M059J (cell line): ENCODE results near the gene SSU72. TPM values are rescaled to one million over a fixed set of nuclear protein-coding genes. Genes with fewer than 3 reads are reported as not detected.

Experiments used
- DNase-seq: peaks from one replicate; pipeline ENCODE4 v3.0.0-alpha.2; 2012; ENCODE audit warnings: low read depth
- total RNA-seq: library from RNA; depleted of rRNA; stranded (reverse); fragments of >200 nt; shearing (Covaris generic); gene quantifications from 2 replicates; pipeline ENCODE4 v1.2.3, GENCODE V29; 2014; rRNA removed

The SSU72 gene
- 69.3 and 96.9 TPM in 2 replicates for total RNA-seq

GRCh38 chr1:1574721-1575537, at the start of gene SSU72:
Gene SSU72 (minus strand): TSS chr1:1574863. CDS start chr1:1574557, 306 bp downstream.
- peak; percentile 89 for DNase-seq

DNA sequence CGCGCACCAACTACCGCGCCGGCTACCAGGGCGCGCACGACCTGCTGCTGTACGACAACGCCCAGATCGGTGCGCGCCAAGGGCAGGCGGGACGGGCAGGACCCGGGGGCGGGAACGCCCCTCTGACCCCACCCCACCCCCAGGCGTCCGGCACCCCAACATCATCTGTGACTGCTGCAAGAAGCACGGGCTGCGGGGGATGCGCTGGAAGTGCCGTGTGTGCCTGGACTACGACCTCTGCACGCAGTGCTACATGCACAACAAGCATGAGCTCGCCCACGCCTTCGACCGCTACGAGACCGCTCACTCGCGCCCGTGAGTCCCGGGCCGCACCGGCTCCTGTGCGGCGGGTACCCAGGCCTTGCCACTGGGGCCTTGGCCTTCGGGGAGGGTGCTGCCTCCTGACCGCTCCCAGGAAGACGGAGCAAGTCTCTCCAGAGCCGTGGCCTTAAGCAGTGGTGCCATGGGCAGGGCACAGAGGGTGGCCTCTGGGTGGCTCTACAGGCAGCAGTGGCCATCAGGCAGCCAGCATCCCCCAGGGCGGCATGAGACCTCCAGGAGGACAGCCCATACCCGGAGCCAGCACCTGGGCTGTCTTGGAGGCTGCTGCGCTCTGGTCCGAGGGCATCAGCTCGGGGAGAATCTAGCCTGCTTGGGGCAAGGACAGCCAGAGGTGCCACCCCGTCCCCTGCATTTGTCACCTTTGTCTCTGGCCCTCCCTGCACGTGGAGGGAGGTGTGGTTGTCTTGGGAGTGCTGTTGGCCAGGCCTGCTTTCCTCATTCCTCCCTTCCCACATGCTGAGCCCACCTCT, 49.2 kb upstream of the SSU72 start:
- DNase-seq, result no peak

- no peak for DNase-seq
Measured at GRCh38 chr1:1623181-1623630, 48.5 kb upstream of the SSU72 start.

DNA sequence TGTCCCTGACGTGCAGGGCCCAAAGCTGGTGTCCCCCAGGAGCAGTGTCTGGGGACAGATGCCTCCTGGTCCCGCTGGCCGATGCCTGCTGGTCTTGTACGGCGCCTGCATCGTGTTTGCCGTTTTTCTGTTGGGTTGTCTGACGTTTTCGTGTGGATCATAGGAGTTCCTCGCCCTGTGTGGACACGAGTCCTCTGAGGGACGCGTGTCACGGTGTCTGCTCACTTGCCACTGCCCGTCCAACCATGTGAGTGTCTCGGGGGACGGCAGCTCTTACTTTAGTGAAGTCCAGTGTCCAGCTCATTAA, 48.1 kb upstream of the SSU72 start:
- no peak for DNase-seq

DNA sequence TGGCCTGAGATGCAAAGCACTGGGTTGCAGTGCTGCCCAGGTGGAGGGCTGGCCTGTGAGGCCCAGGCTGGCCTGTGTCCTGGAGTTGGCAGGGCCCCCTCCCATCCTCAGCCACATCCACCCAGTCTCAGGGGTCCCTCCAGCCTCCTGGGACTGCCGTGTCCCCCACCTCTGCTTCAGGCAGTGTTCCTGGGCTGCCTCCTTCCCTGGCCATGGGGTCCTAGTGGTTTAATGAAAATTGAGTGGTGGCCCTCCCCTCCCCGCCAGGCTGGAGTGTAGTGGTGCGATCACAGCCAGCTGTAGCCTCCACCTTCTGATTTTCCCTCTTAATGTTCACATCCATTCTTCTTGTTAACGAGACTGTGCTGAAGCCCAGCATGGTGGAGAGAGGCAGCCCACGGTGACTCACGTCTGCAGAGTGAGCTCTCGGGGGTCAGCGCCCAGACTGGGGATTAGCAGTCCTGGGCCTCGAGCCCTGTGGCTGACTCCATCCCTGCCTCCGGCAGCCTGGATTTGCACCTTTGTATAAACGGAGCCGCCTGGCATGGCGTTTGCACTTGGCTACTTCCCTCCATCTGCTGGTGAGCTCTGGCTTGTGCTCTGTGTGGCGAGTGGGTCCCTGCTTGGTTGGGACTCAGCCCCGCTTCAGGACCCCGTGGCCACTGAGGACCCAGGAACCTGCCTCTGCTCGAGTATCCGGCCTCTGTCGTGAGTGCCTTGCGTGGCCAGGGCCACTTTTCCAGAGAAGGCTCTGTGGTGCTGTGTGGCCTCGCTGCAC, 47.5 kb upstream of the SSU72 start:
- DNase-seq, result peak; percentile 19

DNA sequence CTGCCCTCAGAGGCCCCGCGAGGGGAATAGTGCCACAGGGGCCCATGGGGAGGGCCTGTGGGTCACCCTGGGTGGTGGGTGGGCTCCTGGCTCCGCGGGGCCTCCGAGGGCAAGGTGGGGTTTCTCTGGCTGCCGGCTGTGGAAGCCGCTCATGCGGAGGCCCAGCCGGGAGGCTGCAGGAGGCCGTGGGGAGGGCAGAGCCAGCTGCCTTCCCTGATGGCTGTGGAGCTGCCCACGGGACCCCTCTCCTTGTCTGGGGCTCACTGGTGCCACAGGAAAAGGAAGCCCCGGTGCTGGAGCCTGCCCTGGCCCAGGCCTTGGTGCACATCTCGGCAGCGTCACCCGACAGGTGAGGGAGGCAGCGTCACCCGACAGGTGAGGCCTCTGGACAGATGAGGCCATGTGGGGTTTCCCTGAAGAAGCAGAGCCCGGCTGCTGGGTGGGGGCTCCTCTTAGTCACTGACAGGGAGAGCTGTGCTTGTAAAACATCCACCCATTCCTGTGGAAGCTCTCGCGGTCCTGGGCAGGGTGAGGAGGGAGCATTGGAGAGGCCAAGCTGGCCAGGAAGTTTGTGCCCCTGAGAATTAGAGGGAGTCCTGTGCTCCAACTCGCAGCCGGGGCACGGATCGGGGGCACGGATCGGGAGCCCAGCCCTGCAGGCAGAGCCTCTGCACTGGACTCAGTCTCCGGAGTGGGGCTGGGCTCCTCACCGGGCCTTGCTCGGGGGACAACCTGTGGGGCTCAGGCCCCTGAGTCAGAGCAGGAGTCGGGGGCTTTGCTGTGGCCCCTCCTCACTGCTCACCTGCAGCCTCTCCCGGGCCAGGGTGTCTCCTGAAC, 46.7 kb upstream of the SSU72 start:
- DNase-seq, result no peak

GRCh38 chr1:1620433-1621139, 45.9 kb upstream of the SSU72 start:
- no peak for DNase-seq

DNA sequence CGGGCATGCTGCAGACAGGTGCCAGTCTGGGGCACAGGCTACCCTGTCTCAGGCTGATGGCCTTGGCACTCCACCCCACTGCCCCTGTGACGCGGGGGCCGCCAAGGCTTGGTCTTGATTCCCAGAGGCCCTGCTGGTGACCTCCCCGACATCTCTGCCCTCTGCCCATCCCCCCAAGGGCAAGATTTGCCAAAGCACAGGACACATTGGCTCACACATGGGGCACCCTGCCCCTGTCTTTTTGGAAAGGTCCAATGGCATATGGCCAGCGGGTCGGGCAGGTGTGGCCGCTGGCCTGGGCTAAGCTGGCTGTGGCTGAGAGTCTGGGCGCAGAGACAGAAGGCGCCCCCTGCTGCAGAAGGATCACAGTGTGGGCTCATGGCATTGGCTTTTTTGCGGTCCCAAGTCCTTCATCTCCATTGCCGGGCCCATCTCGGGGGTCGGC, 45.3 kb upstream of the SSU72 start:
- DNase-seq, result no peak

DNA sequence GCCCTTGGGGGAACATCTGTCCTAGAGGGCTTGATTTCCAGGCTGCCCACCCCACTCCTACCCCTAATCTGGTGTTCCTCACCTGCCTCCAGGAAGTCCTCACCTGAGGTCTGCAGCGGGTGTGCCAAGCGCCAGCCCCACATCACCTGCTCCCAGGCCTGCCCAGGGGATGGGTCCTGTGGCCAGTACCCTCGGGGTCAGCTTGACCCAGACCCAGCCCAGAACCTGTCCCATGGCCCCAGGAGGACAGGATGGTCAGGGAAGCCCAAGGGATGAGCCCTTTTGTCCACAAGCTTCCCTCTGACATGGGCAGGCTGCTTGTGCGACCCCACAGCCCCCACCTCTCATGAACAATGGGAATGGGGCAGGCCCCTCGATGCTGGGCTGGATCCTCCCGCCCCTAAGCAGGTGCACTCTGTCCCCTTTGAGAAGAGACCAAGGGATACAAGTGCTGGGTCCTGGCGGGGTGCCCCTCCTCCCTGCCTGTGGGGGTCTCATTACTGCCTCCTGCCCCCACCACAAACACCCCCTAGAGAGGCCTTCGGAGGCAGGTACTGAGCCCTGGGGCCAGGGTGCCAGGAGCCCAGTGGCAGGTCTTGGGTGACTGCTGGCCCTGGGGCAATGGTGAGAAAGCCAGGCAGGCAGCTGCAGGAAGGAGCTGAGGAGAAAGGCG, 43.9 kb upstream of the SSU72 start:
- DNase-seq, result no peak

- DNase-seq, result no peak
Measured at GRCh38 chr1:1617925-1618324, 43.3 kb upstream of the SSU72 start.

DNA sequence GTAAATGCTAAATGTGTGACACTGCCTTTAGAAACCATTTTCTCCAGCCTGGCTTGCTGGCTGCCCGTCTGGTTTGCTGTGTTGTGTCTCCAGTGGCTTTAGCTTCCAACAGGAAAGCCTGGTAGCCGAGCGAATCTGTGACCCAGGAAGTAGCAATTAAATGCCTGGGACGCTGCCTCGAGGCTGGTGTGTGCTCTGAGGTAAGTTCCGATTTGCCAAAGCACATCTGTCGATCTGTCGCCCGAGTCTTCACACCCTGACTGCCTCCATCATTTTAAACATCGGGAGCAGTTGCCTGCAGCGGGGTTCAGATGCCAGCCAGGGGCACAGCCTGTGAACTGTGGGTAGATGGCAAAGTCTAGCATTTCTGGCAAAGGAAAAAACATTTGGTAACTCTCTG, 42.9 kb upstream of the SSU72 start:
- no peak for DNase-seq

DNA sequence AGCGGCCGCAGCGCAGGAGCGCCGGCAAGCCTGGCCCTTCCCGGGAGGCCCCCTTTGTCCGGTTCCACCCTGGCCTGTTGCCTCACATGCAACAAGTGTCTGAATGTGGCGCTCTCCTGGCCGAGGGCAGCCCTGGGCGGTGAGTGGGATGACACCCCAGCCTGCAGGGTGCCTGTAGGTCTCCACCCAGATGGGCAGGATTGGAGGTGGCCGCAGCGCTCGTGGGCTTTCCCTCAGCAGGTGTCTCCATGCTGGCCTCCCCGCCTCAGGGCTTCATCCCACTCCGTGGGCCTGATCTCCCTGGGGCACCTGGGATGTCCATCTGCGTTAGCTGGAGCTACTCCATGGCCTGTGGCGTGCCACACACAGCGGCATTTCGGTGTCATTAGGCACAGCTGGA, 42.2 kb upstream of the SSU72 start:
- DNase-seq, result no peak

GRCh38 chr1:1616045-1616790, 41.6 kb upstream of the SSU72 start:
- DNase-seq, result peak; percentile 34

GRCh38 chr1:1615256-1616044, 40.8 kb upstream of the SSU72 start, which contains the start of gene MIB2:
Gene MIB2 (plus strand): TSS chr1:1615500. CDS start chr1:1623453, 7,953 bp downstream.
- DNase-seq, result peak; percentile 96

DNA sequence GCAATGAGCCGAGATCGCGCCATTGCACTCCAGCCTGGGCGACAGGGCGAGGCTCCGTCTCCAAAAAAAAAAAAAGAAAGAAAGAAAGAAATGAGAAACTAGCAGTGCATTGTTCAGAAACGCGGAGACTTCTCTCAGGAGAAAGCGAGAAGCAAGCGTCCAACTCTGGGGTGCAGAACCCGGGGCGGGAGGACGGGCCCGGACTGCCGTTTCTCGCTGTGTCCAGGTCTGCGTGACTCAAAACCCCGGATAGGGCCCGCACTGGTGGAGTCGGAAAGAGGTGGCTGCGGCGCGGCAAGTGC, 40.2 kb upstream of the SSU72 start:
- no peak for DNase-seq

GRCh38 chr1:1614204-1614953, 39.7 kb upstream of the SSU72 start:
- peak; percentile 26 for DNase-seq

DNA sequence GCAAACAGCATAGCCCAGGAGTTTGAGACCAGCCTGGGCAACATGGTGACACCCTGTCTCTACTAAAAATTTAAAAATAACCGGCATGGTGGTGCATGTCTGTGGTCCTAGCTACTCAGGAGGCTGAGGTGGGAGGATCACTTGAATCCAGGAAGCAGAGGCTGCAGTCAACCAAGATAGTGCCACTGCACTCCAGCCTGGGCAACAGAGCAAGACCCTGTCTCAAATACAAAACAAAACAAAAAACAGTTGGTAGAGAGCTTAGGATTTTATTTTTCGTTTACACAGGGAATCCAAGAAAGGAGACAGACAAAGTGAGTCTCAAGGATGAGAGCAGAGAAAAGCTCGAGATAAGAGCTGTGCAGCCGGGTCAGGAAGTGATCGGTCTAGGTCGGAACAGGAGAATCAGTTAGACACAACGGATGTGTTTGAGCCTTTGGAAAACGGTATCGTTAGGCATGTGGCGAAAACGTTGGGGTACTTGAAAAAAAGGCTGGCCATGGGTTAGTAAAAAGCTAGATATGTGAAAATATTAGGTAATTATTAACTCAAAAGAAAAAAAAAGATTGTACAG, 38.9 kb upstream of the SSU72 start:
- DNase-seq, result no peak

DNA sequence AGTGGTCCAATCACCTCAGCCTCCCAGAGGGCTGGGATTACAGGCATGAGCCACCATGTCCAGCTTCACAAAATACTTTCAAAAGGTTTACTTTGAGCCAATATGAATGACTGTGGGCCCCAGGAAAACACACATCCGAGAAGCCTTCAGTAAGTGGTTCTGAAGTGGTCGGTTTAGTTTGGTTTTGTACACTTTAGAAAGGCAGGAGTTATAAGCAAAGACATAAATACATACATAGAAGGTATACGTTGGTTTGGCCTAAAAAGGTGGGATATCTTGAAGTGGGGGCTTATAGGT, 37.4 kb upstream of the SSU72 start:
- DNase-seq, result no peak
